Ishikawa (cell line): ENCODE data around the gene RAB11FIP4.

Experiments
- CEBPB ChIP-seq: IDR thresholded peaks from 2 replicates; pipeline ENCODE4 v1.6.1; 2012
- CREB1 ChIP-seq: IDR thresholded peaks from 2 replicates; pipeline ENCODE4 v1.6.1; 2012; ENCODE audit warnings: low read depth
- EGR1 ChIP-seq: IDR thresholded peaks from 2 replicates; pipeline ENCODE4 v1.6.1; 2012
- EP300 ChIP-seq: IDR thresholded peaks from 2 replicates; pipeline ENCODE4 v1.6.1; 2012; ENCODE audit warnings: borderline replicate concordance
- FOXM1 ChIP-seq: IDR thresholded peaks from 2 replicates; pipeline ENCODE4 v1.6.1; 2012; ENCODE audit warnings: low read depth, borderline replicate concordance
- MAX ChIP-seq: IDR thresholded peaks from 2 replicates; pipeline ENCODE4 v1.6.1; 2012
- NFIC ChIP-seq: IDR thresholded peaks from 2 replicates; pipeline ENCODE4 v1.6.1; 2012
- RAD21 ChIP-seq: IDR thresholded peaks from 2 replicates; pipeline ENCODE4 v1.6.1; 2012; ENCODE audit warnings: low read depth
- REST ChIP-seq: IDR thresholded peaks from 2 replicates; pipeline ENCODE4 v1.6.1; 2012; ENCODE audit warnings: low read depth, mild to moderate bottlenecking
- TAF1 ChIP-seq: IDR thresholded peaks from 2 replicates; pipeline ENCODE4 v1.6.1; 2012; ENCODE audit warnings: low read depth, mild to moderate bottlenecking
- TCF12 ChIP-seq: IDR thresholded peaks from 2 replicates; pipeline ENCODE4 v1.6.1; 2012; ENCODE audit warnings: low read depth
- TEAD4 ChIP-seq: IDR thresholded peaks from 2 replicates; pipeline ENCODE4 v1.6.1; 2012
- USF1 ChIP-seq: IDR thresholded peaks from 2 replicates; pipeline ENCODE4 v1.6.1; 2012
- YY1 ChIP-seq: IDR thresholded peaks from 2 replicates; pipeline ENCODE4 v1.6.1; 2012; ENCODE audit warnings: low read depth
- ZBTB7A ChIP-seq: IDR thresholded peaks from 2 replicates; pipeline ENCODE4 v1.6.1; 2012; ENCODE audit warnings: low read depth

RAB11FIP4 gene

GRCh38 chr17:31457391-31458234 is 66.1 kb downstream of the RAB11FIP4 start:
- no peak for TF ChIP-seq EP300
- no peak for TF ChIP-seq USF1
- no peak for TF ChIP-seq REST
- no peak for TF ChIP-seq EGR1
- no peak for TF ChIP-seq TCF12
- no peak for TF ChIP-seq YY1
- TF ChIP-seq TEAD4 = no peak
- no peak for TF ChIP-seq CEBPB
- no peak for TF ChIP-seq MAX
- TF ChIP-seq ZBTB7A = no peak
- no peak for TF ChIP-seq CREB1
- TF ChIP-seq RAD21 = no peak

- TF ChIP-seq FOXM1 (no peak), EGR1 (no peak), EP300 (no peak), RAD21 (no peak), TCF12 (no peak), YY1 (no peak), USF1 (no peak), ZBTB7A (no peak), CEBPB (no peak), REST (no peak), NFIC (no peak), TEAD4 (no peak), TAF1 (no peak), CREB1 (no peak), MAX (no peak)
Observed at GRCh38 chr17:31458829-31459228, 67.4 kb downstream of the RAB11FIP4 start.

GRCh38 chr17:31459716-31460115 is 68.2 kb downstream of the RAB11FIP4 start:
- no peak for TF ChIP-seq YY1
- TF ChIP-seq EGR1 = no peak

- no peak for TF ChIP-seq NFIC
- no peak for TF ChIP-seq EP300
- no peak for TF ChIP-seq FOXM1
- TF ChIP-seq YY1 = no peak
- no peak for TF ChIP-seq CEBPB
- no peak for TF ChIP-seq TEAD4
- TF ChIP-seq REST = no peak
- TF ChIP-seq EGR1 = no peak
- TF ChIP-seq MAX = no peak
Observed at GRCh38 chr17:31460226-31460721, 68.8 kb downstream of the RAB11FIP4 start.
